ENCODE measurements around the gene SCRN3.

DNA sequence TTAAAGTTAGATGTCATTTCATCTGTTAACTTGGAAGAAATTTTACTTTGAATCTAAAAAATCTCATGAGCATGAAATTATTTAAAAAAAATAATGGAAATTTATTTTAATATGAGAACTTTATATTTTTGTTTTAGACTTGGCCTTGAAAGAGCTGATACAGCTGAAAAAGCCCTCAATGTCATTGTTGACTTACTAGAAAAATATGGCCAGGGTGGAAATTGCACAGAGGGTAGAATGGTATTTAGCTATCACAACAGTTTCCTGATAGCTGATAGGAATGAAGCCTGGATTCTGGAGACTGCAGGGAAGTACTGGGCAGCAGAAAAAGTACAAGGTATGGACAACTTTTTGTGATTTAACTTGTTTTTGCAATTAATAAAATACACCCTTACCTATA is 5.3 kb downstream of the SCRN3 start:
- TF ChIP-seq SMC3 (conservative IDR thresholded peaks at IDR 0.05; ENCODE audit: poor library complexity) = no peak
- TF ChIP-seq, protein P1, sequence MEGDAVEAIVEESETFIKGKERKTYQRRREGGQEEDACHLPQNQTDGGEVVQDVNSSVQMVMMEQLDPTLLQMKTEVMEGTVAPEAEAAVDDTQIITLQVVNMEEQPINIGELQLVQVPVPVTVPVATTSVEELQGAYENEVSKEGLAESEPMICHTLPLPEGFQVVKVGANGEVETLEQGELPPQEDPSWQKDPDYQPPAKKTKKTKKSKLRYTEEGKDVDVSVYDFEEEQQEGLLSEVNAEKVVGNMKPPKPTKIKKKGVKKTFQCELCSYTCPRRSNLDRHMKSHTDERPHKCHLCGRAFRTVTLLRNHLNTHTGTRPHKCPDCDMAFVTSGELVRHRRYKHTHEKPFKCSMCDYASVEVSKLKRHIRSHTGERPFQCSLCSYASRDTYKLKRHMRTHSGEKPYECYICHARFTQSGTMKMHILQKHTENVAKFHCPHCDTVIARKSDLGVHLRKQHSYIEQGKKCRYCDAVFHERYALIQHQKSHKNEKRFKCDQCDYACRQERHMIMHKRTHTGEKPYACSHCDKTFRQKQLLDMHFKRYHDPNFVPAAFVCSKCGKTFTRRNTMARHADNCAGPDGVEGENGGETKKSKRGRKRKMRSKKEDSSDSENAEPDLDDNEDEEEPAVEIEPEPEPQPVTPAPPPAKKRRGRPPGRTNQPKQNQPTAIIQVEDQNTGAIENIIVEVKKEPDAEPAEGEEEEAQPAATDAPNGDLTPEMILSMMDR (IDR thresholded peaks at IDR 0.05; ENCODE audit: poor library complexity, severe bottlenecking) = no peak
- TF ChIP-seq EZH2 (IDR thresholded peaks at IDR 0.05; ENCODE audit: borderline replicate concordance, insufficient read depth, low read length, poor library complexity, severe bottlenecking) = no peak
- TF ChIP-seq REST (IDR thresholded peaks at IDR 0.05; ENCODE audit: borderline replicate concordance) = no peak
- TF ChIP-seq EP300 (conservative IDR thresholded peaks at IDR 0.05; ENCODE audit: poor library complexity, severe bottlenecking) = no peak
- no peak for TF ChIP-seq MXI1 (conservative IDR thresholded peaks at IDR 0.05; ENCODE audit: poor library complexity, severe bottlenecking)
- no peak for TF ChIP-seq POLR2AphosphoS5 (IDR thresholded peaks at IDR 0.05)
- no peak for TF ChIP-seq TAF1 (IDR thresholded peaks at IDR 0.05; ENCODE audit: low read depth)

Measured in neural cell (in vitro differentiated cells).